Activated CD8-positive, alpha-beta memory T cell treated with anti-CD3 and anti-CD28 coated beads for 1 hour (primary cell): ENCODE data around the gene VSTM2L.
A peak's percentile ranks its signal among the peaks of the same experiment; 100 is the strongest.

Experiments used
- DNase-seq, 2 donors: peaks; one replicate each; pipeline ENCODE4 v3.0.0-alpha.2; 2020; ENCODE audit warnings: low read depth in 1 of 2; ENCODE audit errors: extremely low read depth in 1 of 2

VSTM2L gene

GRCh38 chr20:37986044-37986858 is 83.3 kb downstream of the VSTM2L start:
- no peak for DNase-seq

GRCh38 chr20:37986873-37987601 is 84.1 kb downstream of the VSTM2L start:
- no peak for DNase-seq

GRCh38 chr20:37987602-37988290 is 84.8 kb downstream of the VSTM2L start:
- DNase-seq, result no peak

DNA sequence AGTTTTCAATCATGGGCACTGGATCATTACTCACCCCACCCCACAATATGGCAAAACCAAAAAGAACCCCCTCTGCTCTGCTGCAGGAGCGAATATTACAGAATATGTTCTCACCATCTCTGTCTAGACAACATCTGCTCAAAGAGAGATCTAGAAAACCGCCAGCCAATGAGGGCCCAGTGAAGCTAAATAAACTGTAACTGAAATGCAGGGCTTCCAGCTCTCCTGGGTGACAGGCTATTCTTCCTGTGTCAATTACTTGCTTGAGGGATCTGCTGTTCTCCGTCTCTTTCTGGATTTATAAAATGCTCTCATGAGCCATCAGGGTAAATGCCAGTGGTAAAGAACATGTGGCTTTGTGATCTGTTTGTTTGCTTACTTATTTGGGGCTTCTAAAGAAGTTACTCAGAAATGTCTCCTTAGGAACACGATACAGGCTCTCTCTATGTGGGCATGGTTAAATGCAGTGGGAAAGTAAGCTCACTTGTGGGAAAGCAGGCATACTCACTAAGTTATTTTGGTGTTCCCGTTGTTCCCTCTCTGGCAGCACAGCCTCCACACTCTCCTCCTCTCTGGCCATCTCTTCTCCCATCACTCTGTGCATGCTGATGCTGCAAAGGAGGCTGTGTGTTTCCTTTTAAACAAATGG is 85.5 kb downstream of the VSTM2L start:
- DNase-seq, result no peak

DNA sequence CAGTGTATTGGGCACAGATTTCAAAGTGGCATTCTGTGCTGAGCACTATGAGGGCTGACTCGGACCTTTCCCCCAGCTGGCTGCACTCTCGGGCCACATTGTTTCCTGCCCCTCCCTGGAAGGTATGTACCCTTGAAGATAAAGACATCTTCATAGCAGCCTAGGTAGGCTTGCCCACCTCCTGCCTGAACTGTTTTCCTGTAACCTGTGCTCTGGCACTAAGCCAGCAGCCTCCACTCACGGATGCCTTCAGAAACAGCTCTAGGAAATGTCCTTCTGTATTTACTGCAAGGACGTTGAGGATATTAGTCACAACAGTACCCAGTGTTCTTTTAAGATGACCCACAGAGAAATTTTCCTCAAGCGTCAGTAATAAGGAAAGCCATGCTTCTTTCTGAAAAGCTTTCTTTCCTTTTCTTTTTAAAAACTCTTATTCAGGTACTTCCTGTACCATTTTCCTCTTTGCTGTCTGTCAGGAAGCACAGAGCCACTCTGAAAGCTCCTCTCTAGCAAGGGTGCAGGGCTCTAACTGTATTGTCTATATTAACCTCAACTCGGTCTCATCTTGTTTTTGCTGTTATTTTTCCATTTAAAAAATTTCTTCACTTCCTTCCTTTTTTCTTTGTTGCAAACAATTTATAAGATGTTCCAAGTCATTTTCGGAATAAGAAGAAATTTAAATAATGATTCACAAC is 86.8 kb downstream of the VSTM2L start:
- DNase-seq, result no peak

GRCh38 chr20:37990571-37991151 is 87.7 kb downstream of the VSTM2L start:
- peak in 1 of 2 donors; percentile 29 for DNase-seq

DNA sequence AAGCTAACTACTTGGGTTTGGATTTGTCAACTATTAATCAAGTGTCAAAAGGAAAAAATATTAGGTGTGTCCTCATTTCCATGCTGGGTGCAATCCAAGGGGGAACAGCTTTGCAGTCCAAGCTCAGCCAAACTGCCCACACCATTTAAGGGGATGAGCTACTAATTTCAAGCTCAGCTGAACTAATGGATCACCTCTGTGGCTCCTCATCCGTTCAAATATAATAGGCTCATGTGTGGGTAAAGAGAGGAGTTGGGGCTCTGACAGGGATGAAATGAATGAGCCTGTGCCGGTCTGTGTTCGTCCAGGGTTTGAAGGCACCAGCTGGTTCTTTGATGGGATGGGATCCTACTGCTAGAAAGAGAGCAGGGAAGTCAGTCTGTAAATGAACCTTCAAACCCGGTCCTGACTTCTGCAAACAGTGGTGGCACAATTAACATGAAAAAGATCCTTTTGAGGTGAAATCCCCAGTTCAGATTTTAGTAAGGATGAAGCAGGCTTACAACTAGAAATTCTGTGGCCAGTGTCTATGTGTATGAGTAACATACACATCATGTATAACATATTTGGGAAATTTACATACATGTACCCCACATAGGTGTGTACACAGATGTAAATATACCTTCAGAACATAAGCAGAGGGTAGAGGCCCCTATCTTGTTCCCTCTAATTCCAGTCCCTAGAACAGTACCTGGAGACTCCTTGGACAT is 88.4 kb downstream of the VSTM2L start:
- no peak for DNase-seq

GRCh38 chr20:37991908-37992307 is 89.0 kb downstream of the VSTM2L start:
- DNase-seq, result no peak

- DNase-seq, result no peak
Observed at GRCh38 chr20:37992802-37993409, 90.0 kb downstream of the VSTM2L start.

- DNase-seq, result no peak
Observed at GRCh38 chr20:37994512-37994911, 91.6 kb downstream of the VSTM2L start.
